Measurements from ENCODE around the gene TMEM150B. TPM values are rescaled to one million over a fixed set of nuclear protein-coding genes. Genes with fewer than 3 reads are reported as not detected.

Gene TMEM150B
- total and polyA plus RNA-seq, 9 of the 15 experiments (the other 6 are each of a cell fraction or from before 2014, with no cell fraction given): 0.47 to 1.3 (median 0.74) TPM; not detected in 2

DNA sequence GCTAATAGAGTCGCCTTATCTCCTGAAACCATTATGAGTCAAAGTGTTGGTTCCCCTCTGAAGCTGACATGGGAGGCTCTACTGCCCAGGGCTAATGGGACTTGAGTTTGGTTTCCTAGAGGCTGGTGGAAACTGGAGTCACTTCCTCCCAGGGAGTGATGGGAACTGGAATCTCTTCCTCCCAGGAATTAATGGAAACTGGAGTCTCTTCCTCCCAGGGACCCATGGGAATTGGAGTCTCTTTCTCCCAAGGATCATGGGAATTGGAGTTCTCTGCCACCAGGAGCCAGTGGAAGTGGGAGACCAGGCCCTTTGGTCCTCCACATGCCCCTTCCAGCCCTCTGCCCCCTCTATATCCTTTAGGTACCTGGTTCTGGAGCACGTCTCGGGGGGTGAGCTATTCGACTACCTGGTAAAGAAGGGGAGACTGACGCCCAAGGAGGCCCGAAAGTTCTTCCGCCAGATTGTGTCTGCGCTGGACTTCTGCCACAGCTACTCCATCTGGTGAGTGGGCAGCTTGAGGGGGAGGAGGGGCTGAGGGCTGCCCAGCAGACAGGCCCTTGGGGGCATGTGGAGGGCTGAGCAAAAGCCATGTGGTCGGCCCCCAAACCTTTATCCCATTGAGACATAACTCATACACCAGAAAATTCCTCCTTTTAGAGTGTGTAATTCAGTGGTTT lies 35.9 kb downstream of the TMEM150B start (continued):
- TF ChIP-seq SIX5 (IDR thresholded peaks at IDR 0.05; ENCODE audit: borderline replicate concordance in 1 of 2, insufficient read depth in 1 of 2, low read depth in 1 of 2, low read length in 2 of 2) (peak in 1 of 2 experiments; percentile 13; a peak in 2 of 4 replicates), ZNF778 (CRISPR knock-in tag; IDR thresholded peaks at IDR 0.05) (no peak), PRMT5 (CRISPR knock-in tag; IDR thresholded peaks at IDR 0.05) (no peak), POLR2B (IDR thresholded peaks at IDR 0.05; ENCODE audit: low read depth, partially characterized antibody) (no peak), XRCC3 (IDR thresholded peaks at IDR 0.05) (no peak), ARID3B (CRISPR knock-in tag; IDR thresholded peaks at IDR 0.05; ENCODE audit: borderline replicate concordance) (no peak), HCFC1 (IDR thresholded peaks at IDR 0.05; ENCODE audit: low read depth, low read length) (peak; percentile 75), ZNF280A (IDR thresholded peaks at IDR 0.05; ENCODE audit: low read depth, partially characterized antibody) (no peak)
- TF ChIP-seq, protein P1, sequence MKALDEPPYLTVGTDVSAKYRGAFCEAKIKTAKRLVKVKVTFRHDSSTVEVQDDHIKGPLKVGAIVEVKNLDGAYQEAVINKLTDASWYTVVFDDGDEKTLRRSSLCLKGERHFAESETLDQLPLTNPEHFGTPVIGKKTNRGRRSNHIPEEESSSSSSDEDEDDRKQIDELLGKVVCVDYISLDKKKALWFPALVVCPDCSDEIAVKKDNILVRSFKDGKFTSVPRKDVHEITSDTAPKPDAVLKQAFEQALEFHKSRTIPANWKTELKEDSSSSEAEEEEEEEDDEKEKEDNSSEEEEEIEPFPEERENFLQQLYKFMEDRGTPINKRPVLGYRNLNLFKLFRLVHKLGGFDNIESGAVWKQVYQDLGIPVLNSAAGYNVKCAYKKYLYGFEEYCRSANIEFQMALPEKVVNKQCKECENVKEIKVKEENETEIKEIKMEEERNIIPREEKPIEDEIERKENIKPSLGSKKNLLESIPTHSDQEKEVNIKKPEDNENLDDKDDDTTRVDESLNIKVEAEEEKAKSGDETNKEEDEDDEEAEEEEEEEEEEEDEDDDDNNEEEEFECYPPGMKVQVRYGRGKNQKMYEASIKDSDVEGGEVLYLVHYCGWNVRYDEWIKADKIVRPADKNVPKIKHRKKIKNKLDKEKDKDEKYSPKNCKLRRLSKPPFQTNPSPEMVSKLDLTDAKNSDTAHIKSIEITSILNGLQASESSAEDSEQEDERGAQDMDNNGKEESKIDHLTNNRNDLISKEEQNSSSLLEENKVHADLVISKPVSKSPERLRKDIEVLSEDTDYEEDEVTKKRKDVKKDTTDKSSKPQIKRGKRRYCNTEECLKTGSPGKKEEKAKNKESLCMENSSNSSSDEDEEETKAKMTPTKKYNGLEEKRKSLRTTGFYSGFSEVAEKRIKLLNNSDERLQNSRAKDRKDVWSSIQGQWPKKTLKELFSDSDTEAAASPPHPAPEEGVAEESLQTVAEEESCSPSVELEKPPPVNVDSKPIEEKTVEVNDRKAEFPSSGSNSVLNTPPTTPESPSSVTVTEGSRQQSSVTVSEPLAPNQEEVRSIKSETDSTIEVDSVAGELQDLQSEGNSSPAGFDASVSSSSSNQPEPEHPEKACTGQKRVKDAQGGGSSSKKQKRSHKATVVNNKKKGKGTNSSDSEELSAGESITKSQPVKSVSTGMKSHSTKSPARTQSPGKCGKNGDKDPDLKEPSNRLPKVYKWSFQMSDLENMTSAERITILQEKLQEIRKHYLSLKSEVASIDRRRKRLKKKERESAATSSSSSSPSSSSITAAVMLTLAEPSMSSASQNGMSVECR (CRISPR knock-in tag; IDR thresholded peaks at IDR 0.05): no peak

All from K562 (cell line).